Neural cell (in vitro differentiated cells): ENCODE measurements around the gene OSBPL2. TPM values are rescaled to one million over a fixed set of nuclear protein-coding genes. Genes with fewer than 3 reads are reported as not detected.

ENCODE experiments used
- H2AFZ ChIP-seq: fragments of 200-600, 300-800 bp; sonication (generic), shearing (Covaris generic); 2 replicates; pipeline ENCODE4 v1.6.0; 2014; ENCODE audit warnings: low read depth, mild to moderate bottlenecking, antibody characterized with exemption, low read length, moderate library complexity
- H3F3A ChIP-seq: fragments of 200-600 bp; shearing (Covaris generic); 2 replicates; pipeline ENCODE4 v1.6.1; 2016; ENCODE audit warnings: mild to moderate bottlenecking, moderate library complexity, mixed read lengths, antibody characterized with exemption, low read length; ENCODE audit not compliant: insufficient read depth, poor library complexity, severe bottlenecking
- H3K27ac ChIP-seq: fragments of 200-600, 300-800 bp; sonication (generic), shearing (Covaris generic); 2 replicates; pipeline ENCODE4 v1.5.1; 2014; ENCODE audit warnings: mild to moderate bottlenecking, low read length, moderate library complexity
- H3K27me3 ChIP-seq: fragments of 300-800, 200-600 bp; sonication (generic), shearing (Covaris generic); 2 replicates; pipeline ENCODE4 v1.6.0; 2014; ENCODE audit warnings: mild to moderate bottlenecking, low read depth, low read length, moderate library complexity; ENCODE audit not compliant: insufficient read depth
- H3K36me3 ChIP-seq: fragments of 300-800, 200-600 bp; sonication (generic), shearing (Covaris generic); 2 replicates; pipeline ENCODE4 v1.5.1; 2014; ENCODE audit warnings: mild to moderate bottlenecking, antibody characterized with exemption, low read length, moderate library complexity; ENCODE audit not compliant: insufficient read depth
- H3K4me2 ChIP-seq: fragments of 300-800, 200-600 bp; sonication (generic), shearing (Covaris generic); 2 replicates; pipeline ENCODE4 v1.6.0; 2014; ENCODE audit warnings: mild to moderate bottlenecking, low read length
- H3K4me3 ChIP-seq: fragments of 300-800, 200-600 bp; sonication (generic), shearing (Covaris generic); 2 replicates; pipeline ENCODE4 v1.5.1; 2014; ENCODE audit warnings: mild to moderate bottlenecking, low read length, moderate library complexity
- H3K79me2 ChIP-seq: fragments of 200-600 bp; shearing (Covaris generic); replicated peaks from 2 replicates; pipeline ENCODE4 v1.6.0; 2014; ENCODE audit warnings: mild to moderate bottlenecking, low read length, moderate library complexity; ENCODE audit not compliant: insufficient read depth
- H3K9ac ChIP-seq: fragments of 300-800, 200-600 bp; sonication (generic), shearing (Covaris generic); 2 replicates; pipeline ENCODE4 v1.6.1; 2016; ENCODE audit warnings: mild to moderate bottlenecking, low read length, mixed read lengths
- H3K9me2 ChIP-seq: fragments of 200-600 bp; shearing (Covaris generic); 2 replicates; pipeline ENCODE4 v1.6.1; 2016; ENCODE audit warnings: mild to moderate bottlenecking, low read length, mixed read lengths; ENCODE audit not compliant: insufficient read depth
- H3K9me3 ChIP-seq: fragments of 200-600, 300-800 bp; sonication (generic), shearing (Covaris generic); 2 replicates; pipeline ENCODE4 v1.6.1; 2016; ENCODE audit warnings: mild to moderate bottlenecking, mixed run types, low read length, moderate library complexity, mixed read lengths
- H4K20me1 ChIP-seq: fragments of 200-600 bp; shearing (Covaris generic); 2 replicates; pipeline ENCODE4 v1.6.1; 2016; ENCODE audit warnings: mild to moderate bottlenecking, mixed run types; ENCODE audit not compliant: insufficient read depth
- CTCF ChIP-seq: fragments of 450-650 bp; IDR thresholded peaks from 2 replicates; pipeline ENCODE4 v1.5.1; 2014; ENCODE audit warnings: antibody characterized with exemption, mild to moderate bottlenecking, moderate library complexity; ENCODE audit not compliant: poor library complexity, severe bottlenecking
- EP300 ChIP-seq: fragments of 450-650 bp; conservative IDR thresholded peaks from 2 replicates; pipeline ENCODE4 v1.6.1; 2014; ENCODE audit warnings: antibody characterized with exemption, mild to moderate bottlenecking, moderate library complexity; ENCODE audit not compliant: poor library complexity, severe bottlenecking
- EZH2 ChIP-seq: fragments of 200-600, 300-800 bp; shearing (Covaris generic), sonication (generic); IDR thresholded peaks from 2 replicates; pipeline ENCODE4 v1.6.1; 2014; ENCODE audit warnings: antibody characterized with exemption, low read length, borderline replicate concordance, mild to moderate bottlenecking; ENCODE audit not compliant: insufficient read depth, poor library complexity, severe bottlenecking
- MXI1 ChIP-seq: fragments of 450-650 bp; conservative IDR thresholded peaks from 2 replicates; pipeline ENCODE4 v1.6.1; 2014; ENCODE audit warnings: antibody characterized with exemption, mild to moderate bottlenecking; ENCODE audit not compliant: poor library complexity, severe bottlenecking
- POLR2AphosphoS5 ChIP-seq: IDR thresholded peaks from 2 replicates; pipeline ENCODE4 v1.6.1; 2012
- RAD21 ChIP-seq: fragments of 450-650 bp; conservative IDR thresholded peaks from 2 replicates; pipeline ENCODE4 v1.6.1; 2014; ENCODE audit warnings: antibody characterized with exemption, mild to moderate bottlenecking, moderate library complexity
- REST ChIP-seq: IDR thresholded peaks from 2 replicates; pipeline ENCODE4 v1.6.1; 2012; ENCODE audit warnings: borderline replicate concordance
- SMC3 ChIP-seq: fragments of 450-650 bp; conservative IDR thresholded peaks from 2 replicates; pipeline ENCODE4 v1.6.1; 2014; ENCODE audit warnings: antibody characterized with exemption, mild to moderate bottlenecking, moderate library complexity; ENCODE audit not compliant: poor library complexity
- TAF1 ChIP-seq: IDR thresholded peaks from 2 replicates; pipeline ENCODE4 v1.6.1; 2012; ENCODE audit warnings: low read depth
- polyA plus RNA-seq: library from polyadenylated mRNA; depleted of rRNA; stranded (reverse); fragments of >200 nt; gene quantifications from 2 replicates; pipeline ENCODE4 v1.2.3, GENCODE V29; 2014

Gene OSBPL2
- polyA plus RNA-seq, 1 donor from 2014 or later: 41.5 TPM

- Histone ChIP-seq H3K27me3 (no peaks in the 10 kb centered on the region), H2AFZ (no peak overlapping the region), H3K27ac (no peak overlapping the region), H3K79me2 (no peaks in the 10 kb centered on the region), H3K9ac (no peak overlapping the region), H3K4me2 (no peak overlapping the region), H3K36me3 (no peaks in the 10 kb centered on the region), H4K20me1 (no peaks in the 10 kb centered on the region), H3K4me3 (no peak overlapping the region), H3K9me3 (no peaks in the 10 kb centered on the region), H3F3A (no peaks in the 10 kb centered on the region), H3K9me2 (no peaks in the 10 kb centered on the region)
- no peak for TF ChIP-seq POLR2AphosphoS5
- no peak for TF ChIP-seq MXI1
- TF ChIP-seq CTCF: no peak
- TF ChIP-seq EP300: no peak
- no peak for TF ChIP-seq EZH2
- TF ChIP-seq SMC3: no peak
- TF ChIP-seq TAF1: no peak
- TF ChIP-seq REST: no peak
- no peak for TF ChIP-seq RAD21
Measured at GRCh38 chr20:62282877-62283503, 44.7 kb downstream of the OSBPL2 start.

GRCh38 chr20:62284448-62284847, 46.1 kb downstream of the OSBPL2 start:
- H4K20me1 ChIP-seq: no peaks in the 10 kb centered on the region
- no peak overlapping the region for H3K4me2 ChIP-seq
- TF ChIP-seq MXI1 (no peak), TAF1 (no peak), SMC3 (no peak), POLR2AphosphoS5 (no peak), EP300 (no peak), RAD21 (no peak), CTCF (no peak), REST (no peak), EZH2 (no peak)
- no peaks in the 10 kb centered on the region for H3F3A ChIP-seq
- H3K4me3 ChIP-seq: no peak overlapping the region
- H3K36me3 ChIP-seq: no peaks in the 10 kb centered on the region
- H3K9ac ChIP-seq: no peak overlapping the region
- no peak overlapping the region for H2AFZ ChIP-seq
- H3K9me2 ChIP-seq: no peaks in the 10 kb centered on the region
- no peaks in the 10 kb centered on the region for H3K27me3 ChIP-seq
- H3K9me3 ChIP-seq: no peaks in the 10 kb centered on the region
- H3K27ac ChIP-seq: no peak overlapping the region
- H3K79me2 ChIP-seq: no peaks in the 10 kb centered on the region
